KOPT-K1 (cell line): ENCODE data around the gene ABHD1.
A peak's percentile ranks its signal among the peaks of the same experiment; 100 is the strongest.

Experiments
- H3K27ac ChIP-seq: fragments of 200-600 bp; sonication (generic); 2 replicates; pipeline ENCODE4 v1.5.1; 2016; ENCODE audit warnings: antibody characterized with exemption, mild to moderate bottlenecking, low read depth, low read length; ENCODE audit not compliant: poor library complexity, severe bottlenecking
- H3K36me3 ChIP-seq: fragments of 200-600 bp; sonication (generic); 2 replicates; pipeline ENCODE4 v1.5.1; 2017; ENCODE audit warnings: antibody characterized with exemption, mild to moderate bottlenecking, low read length, moderate library complexity; ENCODE audit not compliant: insufficient read depth
- H3K9me3 ChIP-seq: fragments of 200-600 bp; sonication (generic); 2 replicates; pipeline ENCODE4 v1.5.1; 2017; ENCODE audit warnings: antibody characterized with exemption, low read length, mild to moderate bottlenecking; ENCODE audit not compliant: insufficient read depth, poor library complexity, severe bottlenecking

ABHD1 gene

GRCh38 chr2:27084297-27085061 lies 39.1 kb upstream of the ABHD1 start:
- Histone ChIP-seq H3K9me3 (no peaks in the 10 kb centered on the region), H3K27ac (no peak overlapping the region), H3K36me3 (no peaks in the 10 kb centered on the region)

GRCh38 chr2:27085062-27085672 lies 38.4 kb upstream of the ABHD1 start:
- Histone ChIP-seq H3K27ac (no peak overlapping the region), H3K9me3 (no peaks in the 10 kb centered on the region), H3K36me3 (no peaks in the 10 kb centered on the region)

- Histone ChIP-seq H3K36me3 (no peaks in the 10 kb centered on the region), H3K27ac (peak overlapping the region; percentile 67), H3K9me3 (no peaks in the 10 kb centered on the region)
Observed at GRCh38 chr2:27085673-27086089, 37.9 kb upstream of the ABHD1 start.

- no peaks in the 10 kb centered on the region for H3K9me3 ChIP-seq
- no peaks in the 10 kb centered on the region for H3K36me3 ChIP-seq
- H3K27ac ChIP-seq, result peak overlapping the region; percentile 67
Observed at GRCh38 chr2:27086090-27086723, 37.4 kb upstream of the ABHD1 start.

- Histone ChIP-seq H3K36me3 (no peaks in the 10 kb centered on the region), H3K27ac (peak within 1 kb of the TSS; percentile 67), H3K9me3 (no peaks in the 10 kb centered on the region)
Observed at GRCh38 chr2:27086724-27087593, 36.7 kb upstream of the ABHD1 start, which contains the start of gene KHK. Gene KHK, plus strand, starts transcription at chr2:27086772. Its CDS starts 488 bp downstream, at chr2:27087260.

- Histone ChIP-seq H3K9me3 (no peaks in the 10 kb centered on the region), H3K36me3 (no peaks in the 10 kb centered on the region), H3K27ac (no peak overlapping the region)
Observed at GRCh38 chr2:27087823-27088410, 35.7 kb upstream of the ABHD1 start.

- no peak overlapping the region for H3K27ac ChIP-seq
- no peaks in the 10 kb centered on the region for H3K9me3 ChIP-seq
Observed at GRCh38 chr2:27088634-27089033, 35.0 kb upstream of the ABHD1 start.

GRCh38 chr2:27089111-27089954 lies 34.3 kb upstream of the ABHD1 start:
- H3K9me3 ChIP-seq, result no peaks in the 10 kb centered on the region

More at GRCh38 chr2:27088634-27089033, 35.0 kb upstream of the ABHD1 start:
- no peaks in the 10 kb centered on the region for H3K36me3 ChIP-seq

GRCh38 chr2:27091746-27092695 lies 31.6 kb upstream of the ABHD1 start:
- Histone ChIP-seq H3K9me3 (no peaks in the 10 kb centered on the region), H3K27ac (no peak overlapping the region), H3K36me3 (no peaks in the 10 kb centered on the region)

More at GRCh38 chr2:27089111-27089954, 34.3 kb upstream of the ABHD1 start:
- Histone ChIP-seq H3K36me3 (no peaks in the 10 kb centered on the region), H3K27ac (no peak overlapping the region)

- Histone ChIP-seq H3K27ac (no peak overlapping the region), H3K36me3 (no peaks in the 10 kb centered on the region), H3K9me3 (no peaks in the 10 kb centered on the region)
Observed at GRCh38 chr2:27092696-27093429, 30.8 kb upstream of the ABHD1 start.

- no peak overlapping the region for H3K27ac ChIP-seq
Observed at GRCh38 chr2:27093430-27094352, 29.9 kb upstream of the ABHD1 start.

More at GRCh38 chr2:27093430-27094352, 29.9 kb upstream of the ABHD1 start:
- Histone ChIP-seq H3K9me3 (no peaks in the 10 kb centered on the region), H3K36me3 (no peaks in the 10 kb centered on the region)
